Panc1 (cell line): ENCODE measurements around the gene CT45A7. TPM values are rescaled to one million over a fixed set of nuclear protein-coding genes. Genes with fewer than 3 reads are reported as not detected.

Source experiments
- total RNA-seq: library from RNA; stranded (reverse); gene quantifications from one replicate; pipeline ENCODE4 v1.2.1, GENCODE V29; 2021; ENCODE audit not compliant: unreplicated experiment

The CT45A7 gene
- total RNA-seq, 1 experiment from 2014 or later = not detected

Other genes with a start within 250 kb of the CT45A7 start
- gene CT45A1, start 123.6 kb downstream of the CT45A7 start, total RNA-seq = not detected
- not detected for gene CT45A3, start 69.1 kb downstream of the CT45A7 start, total RNA-seq
- gene CT45A5, start 51.8 kb downstream of the CT45A7 start, total RNA-seq = not detected
- gene CT45A6, start 34.5 kb downstream of the CT45A7 start, total RNA-seq = not detected
- gene CT45A2, start 17.3 kb downstream of the CT45A7 start, total RNA-seq = not detected
- gene CT45A8, start 17.3 kb upstream of the CT45A7 start, total RNA-seq = not detected
- gene CT45A9, start 34.5 kb upstream of the CT45A7 start, total RNA-seq = not detected
- not detected for gene CT45A10, start 56.2 kb upstream of the CT45A7 start, total RNA-seq
- gene SAGE1, start 56.4 kb upstream of the CT45A7 start, total RNA-seq = not detected
- 31.4 TPM for gene MMGT1, start 136.7 kb upstream of the CT45A7 start, total RNA-seq
- 22.0 TPM for gene SLC9A6, start 148.2 kb upstream of the CT45A7 start, total RNA-seq